Measurements from ENCODE around the gene APLP2. TPM values are rescaled to one million over a fixed set of nuclear protein-coding genes. Genes with fewer than 3 reads are reported as not detected.

The APLP2 gene
- total and polyA plus RNA-seq, 4 donors = 190 to 337 (median 233) TPM

DNA sequence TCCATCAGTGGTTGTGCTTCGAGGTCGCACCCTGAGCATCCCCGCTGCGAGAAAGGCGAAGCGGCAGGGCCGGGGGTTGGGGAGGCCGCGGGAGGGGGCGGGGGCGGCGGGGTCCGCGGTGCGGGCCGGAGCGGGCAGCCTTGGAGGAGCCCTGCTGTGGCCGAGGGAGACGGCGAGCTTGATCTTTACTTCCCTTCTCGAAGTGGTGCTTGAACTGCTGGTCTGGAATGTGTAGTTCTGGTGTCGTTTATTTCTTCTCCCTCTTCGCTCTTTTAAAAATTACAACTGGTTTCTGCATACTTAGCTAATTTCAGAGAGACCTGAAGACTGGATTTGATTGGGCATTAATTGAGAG lies 1.1 kb downstream of the APLP2 start:
- Histone ChIP-seq H3K9me3 (ENCODE audit: control insufficient read depth in 4 of 4, low read length in 3 of 4) (no peaks in the 10 kb centered on the region), H3K4me1 (ENCODE audit: control insufficient read depth in 4 of 4, insufficient read depth in 4 of 4, low read length in 3 of 4) (peaks cover 5 to 34% (median 20%) of the 10 kb centered on the region in 4 donors), H3K27ac (ENCODE audit: low read depth in 1 of 2, low read length in 2 of 2) (peak overlapping the region; percentile 58 to 92), H3K9ac (ENCODE audit: low read depth in 1 of 2, low read length in 2 of 2) (peak overlapping the region in 1 of 2 donors; percentile 66), H3K4me3 (ENCODE audit: low read depth in 1 of 3, low read length in 3 of 3) (peak overlapping the region; percentile 66 to 98 (median 76)), H3K27me3 (ENCODE audit: control insufficient read depth in 4 of 4, insufficient read depth in 4 of 4, low read length in 3 of 4) (no peaks in the 10 kb centered on the region), H3K36me3 (ENCODE audit: control insufficient read depth in 4 of 4, insufficient read depth in 3 of 4, low read depth in 1 of 4, low read length in 3 of 4) (no peaks in the 10 kb centered on the region)
- WGBS = 1% methylated on average over 23 of the region's 23 CpGs
- DNase-seq (ENCODE audit: low spot score) = no peak
- TF ChIP-seq JUND (IDR thresholded peaks at IDR 0.05) = no peak
- no peak for TF ChIP-seq RAD21 (IDR thresholded peaks at IDR 0.05)

- H3K27me3 ChIP-seq (ENCODE audit: control insufficient read depth in 4 of 4, insufficient read depth in 4 of 4, low read length in 3 of 4) = no peaks in the 10 kb centered on the region
- peaks cover 5 to 34% (median 20%) of the 10 kb centered on the region in 4 donors for H3K4me1 ChIP-seq (ENCODE audit: control insufficient read depth in 4 of 4, insufficient read depth in 4 of 4, low read length in 3 of 4)
- H3K27ac ChIP-seq (ENCODE audit: low read depth in 1 of 2, low read length in 2 of 2) = no peak overlapping the region
- no peaks in the 10 kb centered on the region for H3K9me3 ChIP-seq (ENCODE audit: control insufficient read depth in 4 of 4, low read length in 3 of 4)
- WGBS = 29% methylated on average over 11 of the region's 11 CpGs
- H3K9ac ChIP-seq (ENCODE audit: low read depth in 1 of 2, low read length in 2 of 2) = peak overlapping the region in 1 of 2 donors; percentile 66
- no peaks in the 10 kb centered on the region for H3K36me3 ChIP-seq (ENCODE audit: control insufficient read depth in 4 of 4, insufficient read depth in 3 of 4, low read depth in 1 of 4, low read length in 3 of 4)
- peak overlapping the region; percentile 38 to 98 (median 66) for H3K4me3 ChIP-seq (ENCODE audit: low read depth in 1 of 3, low read length in 3 of 3)
- TF ChIP-seq TAF1 (conservative IDR thresholded peaks at IDR 0.05) (peak; percentile 15), HNF4G (IDR thresholded peaks at IDR 0.05) (no peak)
- DNase-seq (ENCODE audit: low spot score) = no peak
Observed at GRCh38 chr11:130071211-130071712, 1.6 kb downstream of the APLP2 start.

- no peak for TF ChIP-seq FOXA1 (IDR thresholded peaks at IDR 0.05)
- TF ChIP-seq GABPA (IDR thresholded peaks at IDR 0.05 in 1 of 2, conservative IDR thresholded peaks at IDR 0.05 in 1 of 2) = no peak
- TF ChIP-seq NR2F2 (IDR thresholded peaks at IDR 0.05) = no peak
- no peak for TF ChIP-seq ZBTB33 (IDR thresholded peaks at IDR 0.05)
- no peak for TF ChIP-seq REST (IDR thresholded peaks at IDR 0.05)
- no peak for TF ChIP-seq EGR1 (IDR thresholded peaks at IDR 0.05; ENCODE audit: low read depth in 2 of 2)
- TF ChIP-seq HNF4A (conservative IDR thresholded peaks at IDR 0.05) = no peak
- TF ChIP-seq MAX (IDR thresholded peaks at IDR 0.05) = no peak
- TF ChIP-seq YY1 (IDR thresholded peaks at IDR 0.05) = no peak
- no peak for TF ChIP-seq FOXA2 (IDR thresholded peaks at IDR 0.05)
- TF ChIP-seq TAF1 (conservative IDR thresholded peaks at IDR 0.05) = no peak
- TF ChIP-seq RAD21 (IDR thresholded peaks at IDR 0.05) = no peak
- no peak for TF ChIP-seq HNF4G (IDR thresholded peaks at IDR 0.05)
- no peak for TF ChIP-seq ATF3 (IDR thresholded peaks at IDR 0.05)
- TF ChIP-seq CTCF (IDR thresholded peaks at IDR 0.05; ENCODE audit: low read depth, low read length, missing input control) = no peak
- no peak for TF ChIP-seq RXRA (IDR thresholded peaks at IDR 0.05)
- no peak for TF ChIP-seq JUND (IDR thresholded peaks at IDR 0.05)
- no peak for TF ChIP-seq SP1 (IDR thresholded peaks at IDR 0.05)
- Histone ChIP-seq H3K27ac (ENCODE audit: low read depth in 1 of 2, low read length in 2 of 2) (no peak overlapping the region), H3K36me3 (ENCODE audit: control insufficient read depth in 4 of 4, insufficient read depth in 3 of 4, low read depth in 1 of 4, low read length in 3 of 4) (no peaks in the 10 kb centered on the region), H3K9ac (ENCODE audit: low read depth in 1 of 2, low read length in 2 of 2) (no peak overlapping the region), H3K9me3 (ENCODE audit: control insufficient read depth in 4 of 4, low read length in 3 of 4) (no peaks in the 10 kb centered on the region), H3K4me1 (ENCODE audit: control insufficient read depth in 4 of 4, insufficient read depth in 4 of 4, low read length in 3 of 4) (peaks cover 4 to 18% (median 6%) of the 10 kb centered on the region in 4 donors), H3K27me3 (ENCODE audit: control insufficient read depth in 4 of 4, insufficient read depth in 4 of 4, low read length in 3 of 4) (no peaks in the 10 kb centered on the region), H3K4me3 (ENCODE audit: low read depth in 1 of 3, low read length in 3 of 3) (no peak overlapping the region)
- no peak for DNase-seq (ENCODE audit: low spot score)
- 94% methylated on average over 2 of the region's 2 CpGs for WGBS
Observed at GRCh38 chr11:130074736-130075135, 5.0 kb downstream of the APLP2 start.
